NCI-H526 (cell line): ENCODE results near the gene RORC.
"Not testable (repeated sequence)": the region's sequence is repeated elsewhere in the genome, so short reads cannot be mapped to it uniquely, and the experiment has no call there.

ENCODE experiments used
- DNase-seq, 2 experiments: peaks; one replicate each; lab custom pipeline; 2025; lab: John Stamatoyannopoulos, UW

The RORC gene

DNA sequence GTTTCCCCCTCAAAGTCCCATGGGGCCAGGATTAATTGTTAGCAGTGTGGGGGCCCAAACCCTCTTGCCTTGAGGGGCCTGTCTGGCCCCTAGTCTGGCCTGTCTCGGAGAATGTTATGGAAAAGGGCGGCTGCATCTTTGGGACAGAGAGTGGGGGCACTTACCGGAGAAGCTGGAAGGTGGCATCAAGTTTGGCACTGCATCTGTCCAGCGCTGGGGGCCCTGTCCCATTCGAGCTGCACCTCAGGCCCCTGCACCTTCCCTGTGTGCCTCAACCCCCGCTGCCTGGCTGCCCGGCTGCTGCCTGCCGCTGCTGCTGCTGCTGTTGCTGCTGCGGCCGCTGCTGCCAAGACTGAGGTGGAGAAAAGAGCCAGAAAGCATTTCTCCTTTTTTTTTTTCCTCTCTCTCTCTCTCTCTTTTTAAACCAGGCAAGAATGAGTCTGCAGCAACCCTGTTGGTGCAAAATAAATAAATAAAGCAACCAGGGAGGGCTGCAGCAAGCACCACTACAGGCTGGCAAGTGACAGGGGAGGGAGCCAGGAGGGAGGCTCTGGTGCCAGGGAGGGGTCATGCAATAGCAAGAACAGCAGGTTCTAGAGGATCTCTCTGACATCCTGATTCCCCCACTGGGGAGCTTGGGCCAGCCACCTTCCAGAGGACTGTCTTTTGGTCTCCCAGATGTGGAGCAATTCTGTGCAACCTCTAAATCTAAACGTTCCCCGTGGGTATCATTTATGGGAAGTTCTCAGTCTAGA lies 26.4 kb downstream of the RORC start, which contains the start of gene LINGO4:
LINGO4 (minus strand) TSS at position 354 of the 755 bp plus-strand sequence. CDS start 2,715 bp downstream, outside the sequence.
- no peak for DNase-seq

- no peak for DNase-seq
Observed at GRCh38 chr1:151803915-151804314, 27.7 kb downstream of the RORC start.

GRCh38 chr1:151803164-151803563 lies 28.4 kb downstream of the RORC start:
- DNase-seq: no peak

- DNase-seq: no peak
Observed at GRCh38 chr1:151802372-151802771, 29.2 kb downstream of the RORC start.

DNA sequence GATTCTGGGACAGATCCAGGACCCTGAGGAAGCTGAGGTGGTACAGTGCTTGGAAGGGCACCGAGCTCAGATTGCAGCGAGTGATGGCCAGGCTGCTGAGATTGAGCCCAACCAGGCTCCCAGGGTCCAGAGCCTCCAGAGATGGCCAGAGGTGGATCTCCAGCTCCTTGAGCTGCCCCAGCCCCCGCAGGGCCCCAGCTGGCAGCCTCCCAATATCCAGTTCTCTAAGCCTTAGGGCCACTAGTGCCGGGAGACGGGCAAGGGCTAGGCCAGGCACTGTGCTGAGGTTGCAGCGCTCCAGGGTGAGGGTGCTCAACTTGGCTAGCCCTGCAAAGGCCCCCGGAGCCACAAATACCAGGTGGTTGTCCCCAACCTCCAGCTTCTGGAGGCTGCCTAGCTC lies 29.8 kb downstream of the RORC start:
- no peak for DNase-seq

DNA sequence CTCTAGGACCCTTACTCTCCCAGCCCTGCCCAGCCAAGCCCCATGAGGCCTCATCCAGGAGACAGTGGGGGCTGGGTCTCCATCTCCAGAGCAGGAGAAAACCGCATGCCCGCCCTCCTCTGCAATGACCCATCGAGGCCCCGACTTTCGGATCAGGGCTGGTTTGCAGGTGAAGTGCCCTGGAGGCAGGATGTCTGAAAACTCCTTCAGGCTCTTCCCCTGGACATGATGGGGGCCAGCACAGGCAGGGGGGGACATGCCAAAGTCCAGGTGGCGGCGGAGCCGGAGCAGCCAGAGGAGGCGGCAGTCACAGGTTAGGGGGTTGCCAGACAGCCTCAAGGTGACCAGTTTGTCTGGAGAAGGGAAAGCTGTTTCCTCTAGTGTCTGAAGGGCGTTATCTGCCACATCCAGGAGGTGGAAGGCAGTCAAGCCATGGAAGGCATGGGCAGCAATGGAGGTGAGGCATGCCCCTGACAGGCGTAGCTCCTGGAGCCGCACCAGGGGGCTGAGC lies 30.2 kb downstream of the RORC start:
- DNase-seq: no peak

DNA sequence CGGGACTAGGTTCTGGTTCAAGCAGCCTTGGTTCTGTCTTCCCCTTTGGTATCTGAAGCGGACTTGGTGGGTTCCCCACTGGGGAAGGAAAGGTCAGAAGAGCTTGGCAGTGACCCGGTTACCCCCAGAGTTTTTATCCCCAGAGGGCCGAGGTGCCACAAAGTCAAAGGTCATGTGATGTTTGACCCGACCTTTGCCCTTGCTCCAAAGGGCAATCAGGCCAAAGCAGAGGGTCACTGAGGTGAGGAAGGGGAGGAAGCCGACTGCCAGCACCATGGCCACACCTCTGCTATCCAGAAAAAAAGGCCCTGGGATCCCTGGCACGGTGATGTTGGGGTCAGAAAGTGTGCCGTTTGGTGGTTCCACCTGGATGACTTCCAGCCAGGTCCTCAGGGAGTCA lies 30.8 kb downstream of the RORC start:
- DNase-seq: no peak

DNA sequence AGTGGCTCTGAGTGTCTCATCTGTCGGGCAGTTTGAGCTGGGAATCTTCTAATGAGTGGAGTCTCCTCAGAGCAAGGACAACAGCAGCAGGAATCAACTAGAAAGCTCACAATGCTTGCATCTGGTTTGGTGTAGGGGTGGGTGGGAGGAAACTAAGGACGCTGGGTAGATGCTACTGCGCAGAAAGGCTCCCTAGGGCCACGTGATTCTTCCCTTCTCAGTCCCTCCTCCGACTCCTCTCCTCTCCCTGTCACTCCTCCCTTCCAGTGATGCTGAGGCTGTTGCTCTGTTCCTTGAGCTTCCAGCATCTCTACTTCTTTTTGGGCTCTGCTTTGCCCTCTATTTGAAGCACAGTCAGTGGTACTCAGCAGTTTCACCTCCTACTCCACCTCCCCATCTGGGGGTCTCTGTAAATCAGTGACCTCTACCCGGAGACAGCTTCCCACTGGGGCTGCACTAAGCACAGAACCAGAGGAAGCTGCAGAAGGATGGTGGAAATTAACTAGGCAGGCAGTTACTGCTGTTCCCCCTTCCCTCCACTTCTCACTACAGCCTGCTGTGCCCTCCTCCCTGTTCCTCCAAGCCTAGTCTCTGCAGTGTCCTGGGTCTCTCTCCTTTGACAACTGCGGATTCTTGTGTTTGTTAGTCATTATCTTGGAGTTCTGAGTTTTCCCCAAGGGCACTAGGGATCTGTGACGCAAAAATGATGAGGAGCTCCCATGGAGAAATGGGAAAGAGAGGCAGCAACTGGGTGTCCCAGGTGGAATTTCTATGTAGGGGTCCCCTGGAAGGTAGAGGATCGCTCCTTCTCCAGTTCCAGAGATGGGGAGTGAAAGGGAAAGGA lies 32.2 kb downstream of the RORC start:
- DNase-seq: no peak

DNA sequence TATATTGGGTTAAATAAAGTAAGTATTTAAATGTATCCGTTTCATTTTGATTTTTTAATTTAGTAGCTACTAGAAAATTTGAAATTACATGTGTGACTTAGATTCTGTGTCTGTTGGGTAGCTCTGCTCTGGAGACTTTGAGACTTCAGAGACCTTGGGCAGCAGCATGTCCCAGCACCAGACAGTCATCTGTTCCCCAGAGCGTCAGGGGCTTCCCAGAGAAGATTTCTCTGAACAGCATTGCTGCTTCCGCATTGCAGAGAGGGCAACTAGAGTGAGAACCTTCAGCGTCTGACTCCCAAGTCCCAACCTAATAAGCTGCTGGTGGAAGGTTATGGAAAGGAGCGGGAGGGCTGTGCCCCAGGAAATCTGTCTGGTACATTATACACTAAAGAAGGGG lies 33.0 kb downstream of the RORC start:
- no peak for DNase-seq

GRCh38 chr1:151790940-151791651 lies 40.5 kb downstream of the RORC start:
- DNase-seq: peak; percentile 60 to 90

GRCh38 chr1:151790071-151790939 lies 41.3 kb downstream of the RORC start, which contains the start of gene TDRKH:
TDRKH (minus strand) TSS chr1:151790500; CDS start chr1:151783022, 7,478 bp downstream.
- DNase-seq: peak; percentile 100

- no peak for DNase-seq
Observed at GRCh38 chr1:151787689-151788088, 43.9 kb downstream of the RORC start.

DNA sequence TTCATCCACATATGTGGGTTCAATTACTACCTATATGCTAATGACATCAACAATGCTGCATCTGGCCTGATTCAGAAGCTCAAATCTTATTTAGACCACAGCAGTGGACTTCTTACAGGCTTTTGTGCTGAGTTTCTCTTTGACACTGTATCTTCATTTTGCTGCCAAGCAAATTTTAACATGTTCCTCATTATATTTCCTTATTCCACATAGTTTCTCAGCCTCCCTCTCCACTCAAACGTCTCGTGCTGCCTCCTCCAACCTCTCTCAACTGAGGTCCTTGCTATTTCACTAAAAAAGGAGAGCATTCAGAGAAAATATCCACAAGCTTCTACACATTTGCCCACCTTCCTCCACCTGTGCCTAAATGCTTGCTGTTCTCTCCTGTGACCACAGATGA lies 47.8 kb downstream of the RORC start:
- DNase-seq: no peak

- DNase-seq: no peak
Observed at GRCh38 chr1:151782741-151783140, 48.9 kb downstream of the RORC start.

DNA sequence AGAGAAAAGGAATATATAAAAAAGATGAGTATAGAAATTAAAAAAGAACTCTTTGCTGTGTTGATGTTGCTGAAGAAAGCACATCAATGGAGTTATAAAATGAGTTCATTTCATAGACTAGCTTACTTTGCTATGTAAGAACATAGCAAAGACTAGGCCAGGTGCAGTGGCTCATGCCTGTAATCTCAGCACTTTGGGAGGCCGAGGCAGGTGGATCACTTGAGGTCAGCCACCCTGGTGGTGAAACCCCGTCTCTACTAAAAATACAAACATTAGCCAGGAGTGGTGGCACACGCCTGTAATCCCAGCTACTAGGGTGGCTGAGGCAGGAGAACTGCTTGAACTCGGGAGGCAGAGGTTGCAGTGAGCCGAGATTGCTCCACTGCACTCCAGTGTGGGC lies 49.6 kb downstream of the RORC start:
- not testable (repeated sequence) for DNase-seq

- not testable (repeated sequence) for DNase-seq
Observed at GRCh38 chr1:151780736-151781135, 50.9 kb downstream of the RORC start.

DNA sequence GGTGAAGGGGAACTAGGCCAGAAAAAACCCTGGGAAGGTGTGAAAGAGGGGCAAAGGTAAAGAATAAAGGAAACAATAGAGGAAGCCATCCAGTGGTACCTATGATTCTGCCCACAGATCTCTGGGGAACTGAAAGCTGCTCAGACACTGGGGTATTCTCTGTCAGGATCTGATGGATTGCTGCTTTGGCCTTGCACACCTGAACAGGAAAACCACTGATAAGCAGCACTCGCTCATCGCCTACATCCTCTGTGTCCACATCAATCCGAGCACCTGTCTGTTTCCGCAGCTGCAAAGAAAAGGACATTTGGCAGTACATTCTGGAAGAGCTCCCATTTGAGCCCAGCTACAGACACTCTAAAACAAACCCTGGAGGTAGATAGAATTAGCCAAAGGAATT lies 51.8 kb downstream of the RORC start:
- no peak for DNase-seq

DNA sequence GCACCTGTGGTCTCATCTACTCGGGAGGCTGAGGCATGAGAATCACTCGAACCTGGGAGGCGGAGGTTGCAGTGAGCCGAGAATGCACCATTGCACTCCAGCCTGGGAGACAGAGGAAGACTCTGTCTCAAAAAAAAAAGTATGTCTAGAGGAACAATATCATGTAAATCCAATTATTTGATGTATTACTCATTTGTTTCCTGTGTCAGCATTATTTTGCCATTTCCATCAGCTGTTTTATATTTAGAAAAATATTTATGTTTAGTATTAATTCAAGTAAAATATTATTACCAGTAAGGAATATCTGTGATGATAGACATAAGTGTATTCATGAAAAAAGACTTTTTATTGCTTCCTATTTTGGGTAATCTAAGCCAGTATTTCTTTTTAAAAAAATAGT lies 54.3 kb downstream of the RORC start:
- DNase-seq: no peak

DNA sequence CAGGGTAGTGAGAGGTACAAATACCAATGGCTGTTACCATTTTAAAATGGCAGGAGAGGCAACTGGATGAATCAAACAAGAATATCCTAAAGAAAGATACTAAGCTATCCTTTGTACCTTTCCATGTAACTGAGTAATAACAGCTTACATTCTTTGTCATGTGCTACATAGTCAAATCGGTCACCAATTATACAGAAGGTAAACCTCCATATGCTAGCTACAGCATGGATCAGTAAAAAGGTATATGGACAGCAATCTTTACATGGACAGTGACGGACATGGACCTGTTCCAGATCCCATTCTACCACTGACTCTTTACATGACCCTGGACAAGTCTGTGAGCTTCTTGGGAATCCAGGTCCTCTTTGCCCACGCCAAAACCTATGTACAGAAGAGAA lies 54.9 kb downstream of the RORC start:
- no peak for DNase-seq

DNA sequence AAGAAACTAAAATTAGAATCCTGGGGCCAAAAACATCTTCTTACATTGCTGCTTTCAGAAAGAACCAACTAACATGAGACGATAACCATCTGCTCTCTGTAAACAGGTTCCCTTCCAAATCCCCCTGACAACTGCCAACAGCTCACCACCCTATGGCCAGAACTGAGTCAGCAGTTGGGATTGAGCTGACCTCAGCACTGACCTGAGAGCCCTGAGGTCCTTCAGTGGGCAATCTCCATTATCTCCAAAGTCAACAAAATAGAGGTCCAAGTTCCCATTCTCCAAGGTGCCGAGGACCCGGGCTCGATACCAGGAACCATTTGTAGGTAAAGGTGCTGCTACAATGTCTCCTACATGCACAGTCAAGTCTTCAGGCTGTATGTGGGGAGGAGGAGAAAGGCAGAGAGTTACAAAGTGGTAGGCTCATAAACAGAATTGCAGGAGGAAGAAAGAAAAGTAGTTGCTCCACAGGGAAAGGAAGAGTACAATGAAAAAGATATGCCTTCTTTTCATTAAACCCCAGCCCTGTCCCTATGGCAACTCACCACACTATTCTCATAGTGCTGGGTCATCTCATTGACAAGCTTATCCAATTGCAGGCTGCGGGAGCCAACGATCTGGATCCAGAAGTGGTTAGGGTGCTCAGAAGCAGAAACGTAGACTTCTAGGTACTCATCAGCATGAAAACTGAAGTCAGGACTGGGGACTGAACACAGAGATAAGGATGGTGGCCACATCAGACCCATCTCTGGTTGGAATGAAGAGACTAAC lies 55.5 kb downstream of the RORC start:
- no peak for DNase-seq
